G401 (cell line): ENCODE results near the gene CFAP97. TPM values are rescaled to one million over a fixed set of nuclear protein-coding genes. Genes with fewer than 3 reads are reported as not detected.
"Not testable (repeated sequence)": the region's sequence is repeated elsewhere in the genome, so short reads cannot be mapped to it uniquely, and the experiment has no call there.

Experiments
- DNase-seq: peaks from one replicate; pipeline ENCODE4 v3.0.0-alpha.2; 2015; ENCODE audit warnings: low spot score
- in situ Hi-C: cut with HindIII; loops from 2 replicates; pipeline ENCODE4 v1.10.0; 2016; ENCODE audit warnings: low sequenced_read_pairs, mixed read lengths
- total RNA-seq: library from RNA; depleted of rRNA; stranded (reverse); fragments of >200 nt; shearing (Covaris generic); gene quantifications from 2 replicates; pipeline ENCODE4 v1.2.3, GENCODE V29; 2014

Gene CFAP97
- total RNA-seq, 1 experiment from 2014 or later: 25.8 TPM

GRCh38 chr4:185225940-185226339 is 22.1 kb upstream of the CFAP97 start:
- in situ Hi-C loops: no loop called here
- DNase-seq: peak; percentile 68

DNA sequence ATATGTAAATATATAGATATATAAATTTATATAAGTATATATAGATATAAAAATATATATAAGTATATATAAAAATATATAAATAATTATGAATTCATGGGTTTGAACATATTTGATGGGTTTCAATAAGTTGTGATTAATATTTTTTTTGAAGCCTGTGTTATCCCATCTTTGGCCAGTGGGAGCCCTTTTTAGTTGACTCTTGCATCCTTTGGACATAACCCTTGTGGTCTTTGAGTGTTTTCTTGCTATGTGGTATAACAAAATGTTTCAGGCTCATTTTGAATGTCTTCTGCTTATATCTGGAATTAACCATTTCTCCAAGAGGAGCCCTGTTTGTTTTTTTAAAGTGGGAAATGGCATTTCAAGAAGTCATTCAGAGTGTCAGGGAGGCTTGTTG is 20.8 kb upstream of the CFAP97 start:
- no peak for DNase-seq
- in situ Hi-C loops: no loop called here

DNA sequence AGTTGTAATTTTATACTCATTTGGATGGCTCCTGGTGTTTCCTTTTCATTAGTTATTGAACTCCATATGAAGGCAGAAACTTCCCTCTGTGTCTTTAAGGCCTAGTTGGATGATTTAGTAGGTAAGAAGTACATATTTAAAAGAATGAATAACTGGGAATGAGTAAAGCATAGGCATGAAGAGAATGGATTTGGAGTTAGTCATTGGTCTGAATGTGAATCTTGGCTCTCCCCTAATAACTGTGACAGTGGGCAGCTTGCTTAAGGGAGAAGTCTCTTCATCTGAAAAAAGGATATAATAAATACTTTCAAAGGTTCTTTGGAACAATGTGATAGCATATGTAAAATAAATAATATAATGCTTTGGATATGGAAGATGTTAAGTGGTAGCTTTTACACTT is 18.8 kb upstream of the CFAP97 start:
- in situ Hi-C loops: no loop called here
- no peak for DNase-seq

- in situ Hi-C loops: no loop called here
- no peak for DNase-seq
Measured at GRCh38 chr4:185221912-185222311, 18.1 kb upstream of the CFAP97 start.

- in situ Hi-C loops: no loop called here
- no peak for DNase-seq
Measured at GRCh38 chr4:185221491-185221890, 17.7 kb upstream of the CFAP97 start.

- in situ Hi-C loops: no loop called here
- peak; percentile 91 for DNase-seq
Measured at GRCh38 chr4:185219551-185220344, 15.9 kb upstream of the CFAP97 start.

- DNase-seq: peak; percentile 19
- in situ Hi-C loops: no loop called here
Measured at GRCh38 chr4:185218312-185218711, 14.5 kb upstream of the CFAP97 start.

- in situ Hi-C loops: no loop called here
- DNase-seq: peak; percentile 49
Measured at GRCh38 chr4:185217408-185217975, 13.7 kb upstream of the CFAP97 start.

- peak; percentile 30 for DNase-seq
- in situ Hi-C loops: no loop called here
Measured at GRCh38 chr4:185215261-185215660, 11.5 kb upstream of the CFAP97 start.

- in situ Hi-C loops: no loop called here
- no peak for DNase-seq
Measured at GRCh38 chr4:185213877-185214276, 10.1 kb upstream of the CFAP97 start.

- DNase-seq: peak; percentile 37
- in situ Hi-C loops: no loop called here
Measured at GRCh38 chr4:185212581-185212980, 8.8 kb upstream of the CFAP97 start.

DNA sequence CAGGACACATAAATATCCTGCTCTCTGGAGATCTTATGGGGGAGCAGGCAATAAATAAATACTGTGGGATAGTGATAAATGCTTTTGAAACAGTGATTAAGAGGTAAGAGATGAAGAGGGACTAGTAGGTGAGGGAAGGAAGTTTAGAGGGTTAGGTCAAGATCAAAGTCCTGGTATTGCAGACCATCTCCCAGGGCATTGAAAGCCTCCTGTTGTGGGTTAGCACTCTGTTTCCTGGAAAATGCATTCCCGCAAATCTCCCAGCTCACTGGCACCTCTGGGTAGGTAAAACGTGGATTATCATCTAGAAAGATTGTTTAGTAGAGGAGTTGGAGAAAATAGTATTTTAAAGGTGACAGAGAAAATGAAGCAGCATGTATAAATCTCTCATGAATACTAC is 7.8 kb upstream of the CFAP97 start:
- DNase-seq: no peak
- in situ Hi-C loops: no loop called here

DNA sequence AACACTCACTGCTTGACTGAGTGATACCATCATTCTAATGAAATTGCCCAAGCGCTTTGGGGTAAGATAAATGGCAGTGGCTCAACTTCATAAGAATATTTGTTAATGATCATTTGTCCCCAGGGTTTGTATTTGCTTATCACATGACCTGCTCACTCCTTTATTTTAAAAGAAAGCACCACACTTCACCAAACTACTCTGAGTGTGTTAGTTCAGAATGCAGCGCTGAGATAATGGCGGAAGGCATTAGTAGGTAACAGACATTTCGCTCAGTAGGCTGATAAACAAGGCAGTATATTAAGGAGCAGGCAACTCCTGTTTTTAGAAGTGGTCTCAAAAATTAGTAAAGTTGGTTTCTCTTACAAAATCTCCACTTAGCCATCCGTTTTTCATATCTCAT is 7.2 kb upstream of the CFAP97 start:
- DNase-seq: peak; percentile 60
- in situ Hi-C loops: no loop called here

GRCh38 chr4:185210102-185210981 is 6.5 kb upstream of the CFAP97 start:
- in situ Hi-C loops: no loop called here
- DNase-seq: peak; percentile 70

- in situ Hi-C loops, DNase-seq: not testable (repeated sequence)
Measured at GRCh38 chr4:185209852-185210101, 6.0 kb upstream of the CFAP97 start.

- peak; percentile 94 for DNase-seq
Measured at GRCh38 chr4:185209031-185209851, 5.4 kb upstream of the CFAP97 start, which contains the start of gene SNX25. Gene SNX25 (plus strand): TSS chr4:185209598. CDS start chr4:185209827, 229 bp downstream.

DNA sequence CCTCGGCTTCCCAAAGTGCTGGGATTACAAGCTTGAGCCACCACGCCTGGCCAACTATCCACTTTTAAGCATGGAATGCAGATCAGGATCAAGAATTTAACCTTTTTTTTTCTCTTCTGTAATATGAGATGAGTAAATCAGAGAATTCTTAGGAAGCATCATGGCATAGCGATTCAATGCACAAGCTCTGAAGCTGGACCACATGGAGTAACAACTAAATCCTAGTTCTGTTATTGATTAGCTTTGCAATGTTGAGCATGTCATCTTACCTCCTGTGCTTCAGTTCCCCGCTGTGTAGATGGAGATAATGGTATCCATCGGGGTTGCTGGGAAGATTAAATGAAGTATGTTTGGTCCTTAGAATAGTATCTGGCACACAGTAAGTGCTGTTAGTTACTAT is 3.7 kb upstream of the CFAP97 start:
- in situ Hi-C loops: no loop called here

More at GRCh38 chr4:185209031-185209851, 5.4 kb upstream of the CFAP97 start, which contains the start of gene SNX25:
- in situ Hi-C loops: no loop called here

GRCh38 chr4:185205697-185206342 is 2.0 kb upstream of the CFAP97 start:
- in situ Hi-C loops: no loop called here
- DNase-seq: no peak

More for the DNA sequence above, 3.7 kb upstream of the CFAP97 start:
- DNase-seq: no peak

DNA sequence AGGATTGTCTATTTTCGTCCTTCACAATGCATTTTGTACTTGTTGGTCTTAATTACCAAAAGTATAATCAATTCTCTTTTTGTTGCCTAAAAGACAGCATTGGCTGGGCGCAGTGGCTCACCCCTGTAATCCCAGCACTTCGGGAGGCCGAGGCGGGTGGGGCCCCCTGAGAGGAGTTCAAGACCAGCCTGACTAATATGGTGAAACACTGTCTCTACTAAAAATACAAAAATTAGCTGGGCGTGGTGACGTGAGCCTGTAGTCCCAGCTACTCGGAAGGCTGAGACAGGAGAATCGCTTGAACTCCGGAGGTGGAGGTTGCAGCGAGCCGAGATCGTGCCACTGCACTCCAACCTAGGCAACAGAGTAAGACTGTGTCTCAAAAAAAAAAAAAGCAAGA is 1.3 kb upstream of the CFAP97 start:
- DNase-seq, in situ Hi-C loops: not testable (repeated sequence)
